ENCODE measurements around the gene CPT1C. TPM values are rescaled to one million over a fixed set of nuclear protein-coding genes. Genes with fewer than 3 reads are reported as not detected.

Gene CPT1C
- total RNA-seq, 4 donors from 2014 or later, result 0.48 to 4.8 (median 1.1) TPM

DNA sequence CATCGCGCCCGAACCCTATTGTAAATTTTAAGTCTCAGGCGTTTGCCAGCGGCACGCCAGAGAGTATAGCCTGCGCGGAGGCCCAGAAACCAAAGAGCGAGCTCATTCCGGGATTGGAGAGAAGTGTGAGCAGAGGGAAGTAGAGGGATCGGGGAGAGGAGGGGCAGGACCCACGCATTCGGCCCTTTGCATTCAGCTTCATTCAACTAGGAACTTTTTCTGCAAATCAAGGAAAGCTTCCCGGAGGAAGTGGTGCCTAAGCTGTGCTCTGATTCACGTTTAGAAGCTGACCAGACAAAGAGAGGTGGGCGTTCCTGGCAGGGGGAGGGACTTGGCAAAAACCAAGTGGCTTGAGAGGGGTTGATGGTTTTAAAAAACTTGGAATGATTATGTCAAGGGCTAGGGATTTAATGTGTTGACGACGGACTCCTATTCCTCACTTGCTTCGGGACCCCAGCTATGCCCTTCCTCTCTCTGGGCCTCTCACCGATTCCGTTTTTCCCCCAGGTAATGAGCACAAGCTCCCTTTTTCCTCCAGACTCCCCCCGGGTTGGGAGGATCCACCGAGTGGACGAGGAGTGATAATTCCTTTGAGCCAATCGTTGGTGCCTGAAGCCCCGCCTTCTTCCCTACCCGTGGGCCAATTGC is 14.7 kb upstream of the CPT1C start:
- Histone ChIP-seq H3K4me1 (peaks cover 29 to 60% (median 40%) of the 10 kb centered on the region in 3 donors), H3K36me3 (peaks cover 0 to 6% (median under 1%) of the 10 kb centered on the region in 3 donors), H3K27me3 (no peaks in the 10 kb centered on the region), H3K27ac (peak overlapping the region; percentile 87 to 96 (median 90)), H3K4me3 (peak overlapping the region; percentile 15 to 64 (median 40)), H3K9me3 (no peaks in the 10 kb centered on the region)
- peak in 1 of 4 donors; percentile 63 for TF ChIP-seq POLR2A (IDR thresholded peaks at IDR 0.05)
- TF ChIP-seq, protein P1, sequence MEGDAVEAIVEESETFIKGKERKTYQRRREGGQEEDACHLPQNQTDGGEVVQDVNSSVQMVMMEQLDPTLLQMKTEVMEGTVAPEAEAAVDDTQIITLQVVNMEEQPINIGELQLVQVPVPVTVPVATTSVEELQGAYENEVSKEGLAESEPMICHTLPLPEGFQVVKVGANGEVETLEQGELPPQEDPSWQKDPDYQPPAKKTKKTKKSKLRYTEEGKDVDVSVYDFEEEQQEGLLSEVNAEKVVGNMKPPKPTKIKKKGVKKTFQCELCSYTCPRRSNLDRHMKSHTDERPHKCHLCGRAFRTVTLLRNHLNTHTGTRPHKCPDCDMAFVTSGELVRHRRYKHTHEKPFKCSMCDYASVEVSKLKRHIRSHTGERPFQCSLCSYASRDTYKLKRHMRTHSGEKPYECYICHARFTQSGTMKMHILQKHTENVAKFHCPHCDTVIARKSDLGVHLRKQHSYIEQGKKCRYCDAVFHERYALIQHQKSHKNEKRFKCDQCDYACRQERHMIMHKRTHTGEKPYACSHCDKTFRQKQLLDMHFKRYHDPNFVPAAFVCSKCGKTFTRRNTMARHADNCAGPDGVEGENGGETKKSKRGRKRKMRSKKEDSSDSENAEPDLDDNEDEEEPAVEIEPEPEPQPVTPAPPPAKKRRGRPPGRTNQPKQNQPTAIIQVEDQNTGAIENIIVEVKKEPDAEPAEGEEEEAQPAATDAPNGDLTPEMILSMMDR (IDR thresholded peaks at IDR 0.05), result no peak
- intact Hi-C loops (cut with DNase I), result loop anchor here (10.0 kb wide), 1 partner anchor 101 kb away; no protein-coding TSS in a partner anchor
- DNase-seq, result no peak
- 3 to 4% methylated on average over 20 to 23 of the region's 27 CpGs for WGBS, 2 donors

DNA sequence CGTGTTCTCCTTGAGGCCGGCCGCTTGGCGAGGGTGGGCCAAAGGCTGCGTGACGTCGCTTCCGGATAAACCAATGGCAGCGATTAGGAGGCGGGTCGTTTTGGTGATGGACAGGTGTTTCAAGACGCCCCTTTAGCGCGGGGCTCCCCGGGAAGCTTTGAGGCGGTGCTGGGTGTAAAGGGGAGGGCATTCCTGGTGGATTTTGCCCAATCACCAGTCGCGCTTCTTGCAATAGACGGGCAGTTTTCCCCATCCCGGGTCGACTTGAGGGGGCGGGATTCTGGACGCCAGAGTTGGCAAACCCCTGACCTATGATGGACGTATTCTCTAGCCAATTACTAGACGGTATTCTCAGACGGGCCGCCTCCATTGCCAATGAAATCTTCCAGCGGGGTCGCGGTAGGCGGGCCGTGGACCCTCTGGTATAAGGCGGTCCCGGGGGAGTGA is 14.1 kb upstream of the CPT1C start:
- Histone ChIP-seq H3K36me3 (peaks cover 4 to 11% (median 6%) of the 10 kb centered on the region in 3 donors), H3K27ac (peak overlapping the region; percentile 92 to 97 (median 96)), H3K4me3 (peak overlapping the region; percentile 82 to 100 (median 92)), H3K4me1 (peaks cover 29 to 64% (median 40%) of the 10 kb centered on the region in 3 donors), H3K27me3 (no peaks in the 10 kb centered on the region), H3K9me3 (no peaks in the 10 kb centered on the region)
- intact Hi-C loops (cut with DNase I), result loop anchor here (10.0 kb wide), 1 partner anchor 102 kb away; no protein-coding TSS in a partner anchor
- 0% methylated on average over 7 to 15 of the region's 34 CpGs for WGBS, 2 donors
- TF ChIP-seq POLR2A (IDR thresholded peaks at IDR 0.05), result no peak
- TF ChIP-seq, protein P1 (IDR thresholded peaks at IDR 0.05), result peak in 1 of 6 experiments; percentile 15
- DNase-seq, result peak; percentile 98

DNA sequence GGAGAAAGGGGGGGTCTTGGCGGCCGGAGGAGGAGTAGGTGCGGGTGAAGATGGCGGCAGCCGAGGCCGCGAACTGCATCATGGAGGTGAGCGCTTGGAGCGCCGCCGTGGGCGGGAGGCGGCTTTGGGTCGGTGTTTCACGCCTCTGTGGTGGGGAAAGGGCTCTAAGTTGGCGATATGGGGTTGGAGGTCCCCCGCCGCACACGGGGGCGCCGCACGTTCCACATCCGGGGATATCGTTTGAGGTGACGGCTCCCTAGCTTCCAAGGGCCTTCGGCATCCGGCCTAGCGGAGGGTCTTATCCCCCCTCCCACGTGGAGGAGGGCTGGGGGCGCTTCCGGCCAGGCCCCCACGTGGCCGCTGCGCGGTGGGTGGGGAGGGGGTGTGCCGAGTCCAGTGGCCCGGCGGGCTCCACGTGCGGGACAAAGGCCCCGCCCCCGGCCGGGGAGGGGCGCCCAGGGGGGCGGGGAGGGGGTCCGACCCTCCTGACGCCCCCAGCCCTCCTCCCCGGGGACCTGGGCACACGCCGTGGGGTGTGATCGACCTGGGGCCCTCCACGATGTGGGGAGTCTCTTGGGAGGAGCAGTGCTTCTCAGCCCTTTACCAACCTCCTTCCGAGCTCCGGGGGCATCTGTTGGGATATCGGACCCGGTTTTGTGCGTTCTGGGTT is 13.6 kb upstream of the CPT1C start, which contains the start of gene PRMT1:
PRMT1 (plus strand) TSS at position 41 of the 670 bp plus-strand sequence; CDS start at position 51, 10 bp downstream.
- Histone ChIP-seq H3K27me3 (no peaks in the 10 kb centered on the region), H3K4me1 (peaks cover 29 to 60% (median 37%) of the 10 kb centered on the region in 3 donors), H3K27ac (peak within 1 kb of the TSS; percentile 92 to 97 (median 96)), H3K4me3 (peak within 1 kb of the TSS; percentile 82 to 100 (median 92)), H3K9me3 (no peaks in the 10 kb centered on the region), H3K36me3 (peaks cover 9 to 17% (median 11%) of the 10 kb centered on the region in 3 donors)
- intact Hi-C loops (cut with DNase I), result loop anchor here (10.0 kb wide), 1 partner anchor 103 kb away; no protein-coding TSS in a partner anchor
- TF ChIP-seq, protein P1 (IDR thresholded peaks at IDR 0.05), result no peak
- peak in 3 of 4 donors; percentile 52 to 89 (median 87) for TF ChIP-seq POLR2A (IDR thresholded peaks at IDR 0.05)
- DNase-seq, result no peak
- 0% methylated on average over 5 to 7 of the region's 57 CpGs for WGBS, 2 donors

DNA sequence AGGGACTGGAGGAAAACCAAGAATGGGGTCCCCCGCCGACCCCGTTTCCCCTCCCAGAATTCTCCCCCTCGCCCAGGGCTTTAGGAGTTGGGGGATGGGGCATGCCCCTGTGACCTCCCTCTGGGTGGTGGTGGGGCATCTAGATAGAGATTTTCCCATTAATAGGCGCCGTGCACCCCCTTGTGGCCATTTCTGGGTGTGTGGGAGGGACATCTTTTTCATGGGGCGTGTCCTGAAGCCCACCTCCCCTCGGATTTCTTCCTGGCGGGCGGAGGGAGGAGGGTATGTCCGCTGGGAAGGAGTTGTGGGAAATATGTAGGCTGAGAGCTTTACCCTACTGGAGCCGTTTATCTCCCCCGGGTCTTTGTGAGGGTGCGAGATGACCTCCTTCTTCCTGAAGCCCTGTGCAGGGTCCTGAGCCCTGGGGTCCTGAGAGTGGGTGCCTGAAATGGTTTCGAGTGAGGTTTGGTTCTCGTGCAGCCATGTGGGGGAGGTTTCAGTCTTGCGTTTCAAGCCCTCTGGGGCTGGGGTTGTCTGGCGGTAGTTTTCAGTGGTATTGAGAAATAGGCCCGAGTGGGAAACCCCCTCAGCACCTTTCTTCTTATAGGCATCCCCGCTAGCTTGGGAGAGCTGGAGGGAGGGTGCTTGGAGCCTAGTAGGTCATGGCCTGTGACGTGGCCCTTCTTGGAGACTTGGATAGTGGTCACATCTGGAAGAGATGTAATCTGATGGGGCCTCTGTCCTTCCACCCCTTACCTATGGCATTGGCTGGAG is 12.8 kb upstream of the CPT1C start:
- WGBS, 2 donors, result 2% methylated on average over 7 to 8 of the region's 21 CpGs
- Histone ChIP-seq H3K4me1 (peaks cover 29 to 57% (median 37%) of the 10 kb centered on the region in 3 donors), H3K27me3 (no peaks in the 10 kb centered on the region)

More for the DNA sequence above, 12.8 kb upstream of the CPT1C start:
- DNase-seq, result no peak
- TF ChIP-seq, protein P1 (IDR thresholded peaks at IDR 0.05), result peak; percentile 43 to 74 (median 64)
- TF ChIP-seq POLR2A (IDR thresholded peaks at IDR 0.05), result no peak
- H3K4me3 ChIP-seq, result peak overlapping the region; percentile 82 to 100 (median 92)
- intact Hi-C loops (cut with DNase I), result loop anchor here (10.0 kb wide), 1 partner anchor 103 kb away; no protein-coding TSS in a partner anchor
- H3K9me3 ChIP-seq, result no peaks in the 10 kb centered on the region
- H3K27ac ChIP-seq, result peak overlapping the region; percentile 92 to 97 (median 96)
- peaks cover 11 to 24% (median 16%) of the 10 kb centered on the region in 3 donors for H3K36me3 ChIP-seq

Measured in esophagus squamous epithelium (tissue), 5 donors.